H9 (cell line): ENCODE data around the gene MEF2C. TPM values are rescaled to one million over a fixed set of nuclear protein-coding genes. Genes with fewer than 3 reads are reported as not detected.

ENCODE experiments used
- DNase-seq: peaks from one replicate; pipeline ENCODE4 v3.0.0-alpha.2; 2017
- H2AFZ ChIP-seq: one replicate; pipeline ENCODE4 v1.6.1; 2013; ENCODE audit warnings: mild to moderate bottlenecking, low read length, control low read depth, moderate library complexity
- H2AK5ac ChIP-seq: 2 replicates; pipeline ENCODE4 v1.6.1; 2013; ENCODE audit warnings: low read length, control low read depth, mixed read lengths; ENCODE audit not compliant: insufficient read length
- H2BK120ac ChIP-seq: one replicate; pipeline ENCODE4 v1.6.1; 2013; ENCODE audit warnings: low read depth, mild to moderate bottlenecking, low read length, control low read depth, inconsistent platforms; ENCODE audit not compliant: poor library complexity, severe bottlenecking
- H2BK12ac ChIP-seq: 2 replicates; pipeline ENCODE4 v1.6.1; 2013; ENCODE audit warnings: low read length, control low read depth, mixed read lengths, low read depth; ENCODE audit not compliant: insufficient read length
- H2BK15ac ChIP-seq: 2 replicates; pipeline ENCODE4 v1.6.1; 2013; ENCODE audit warnings: low read depth, low read length, control low read depth
- H2BK20ac ChIP-seq: one replicate; pipeline ENCODE4 v1.6.1; 2013; ENCODE audit warnings: low read depth, mild to moderate bottlenecking, low read length, control low read depth, inconsistent platforms; ENCODE audit not compliant: poor library complexity, severe bottlenecking
- H2BK5ac ChIP-seq: 2 replicates; pipeline ENCODE4 v1.6.1; 2013; ENCODE audit warnings: low read length, control low read depth, mixed read lengths; ENCODE audit not compliant: insufficient read length
- H3K14ac ChIP-seq: 2 replicates; pipeline ENCODE4 v1.6.1; 2013; ENCODE audit warnings: low read length, control low read depth; ENCODE audit not compliant: insufficient read depth
- H3K18ac ChIP-seq: 2 replicates; pipeline ENCODE4 v1.6.1; 2013; ENCODE audit warnings: low read depth, mild to moderate bottlenecking, mixed read lengths, low read length, control low read depth; ENCODE audit not compliant: insufficient read length
- H3K23ac ChIP-seq: 2 replicates; pipeline ENCODE4 v1.6.1; 2013; ENCODE audit warnings: low read length, control low read depth, mixed read lengths, low read depth; ENCODE audit not compliant: insufficient read length
- H3K23me2 ChIP-seq: 2 replicates; pipeline ENCODE4 v1.6.1; 2013; ENCODE audit warnings: low read depth, mild to moderate bottlenecking, mixed read lengths, low read length, control low read depth; ENCODE audit not compliant: insufficient read length, poor library complexity, severe bottlenecking
- H3K27ac ChIP-seq: 2 replicates; pipeline ENCODE4 v1.5.1; 2013; ENCODE audit warnings: low read length, control low read depth, mixed read lengths, low read depth; ENCODE audit not compliant: insufficient read length
- H3K27me3 ChIP-seq: 2 replicates; pipeline ENCODE4 v1.6.1; 2013; ENCODE audit warnings: low read length, control low read depth, inconsistent platforms; ENCODE audit not compliant: insufficient read depth
- H3K4ac ChIP-seq: 2 replicates; pipeline ENCODE4 v1.6.1; 2013; ENCODE audit warnings: low read depth, mild to moderate bottlenecking, control low read depth, inconsistent platforms, low read length, moderate library complexity
- H3K4me1 ChIP-seq: 2 replicates; pipeline ENCODE4 v1.6.1; 2013; ENCODE audit warnings: low read length, control low read depth, inconsistent platforms; ENCODE audit not compliant: insufficient read depth
- H3K4me2 ChIP-seq: 2 replicates; pipeline ENCODE4 v1.6.1; 2013; ENCODE audit warnings: low read length, control low read depth, mixed read lengths; ENCODE audit not compliant: insufficient read length, insufficient read depth
- H3K56ac ChIP-seq: 2 replicates; pipeline ENCODE4 v1.6.1; 2013; ENCODE audit warnings: low read depth, mild to moderate bottlenecking, mixed read lengths, low read length, control low read depth; ENCODE audit not compliant: insufficient read length
- H3K79me1 ChIP-seq: 2 replicates; pipeline ENCODE4 v1.6.1; 2013; ENCODE audit warnings: low read depth, mild to moderate bottlenecking, moderate library complexity, low read length, control low read depth, inconsistent platforms; ENCODE audit not compliant: insufficient read depth, poor library complexity, severe bottlenecking
- H3K79me2 ChIP-seq: 2 replicates; pipeline ENCODE4 v1.6.1; 2013; ENCODE audit warnings: low read length, control low read depth, inconsistent platforms; ENCODE audit not compliant: insufficient read depth
- H3K9ac ChIP-seq: 2 replicates; pipeline ENCODE4 v1.6.1; 2013; ENCODE audit warnings: low read length, control low read depth, mixed read lengths; ENCODE audit not compliant: insufficient read length; ENCODE audit errors: extremely low read depth
- H3K9me3 ChIP-seq: one replicate; pipeline ENCODE4 v1.6.1; 2013; ENCODE audit warnings: low read depth, low read length, inconsistent platforms; ENCODE audit not compliant: control insufficient read depth
- H3T11ph ChIP-seq: one replicate; pipeline ENCODE4 v1.6.1; 2013; ENCODE audit warnings: mild to moderate bottlenecking, low read length, control low read depth, inconsistent platforms
- H4K20me1 ChIP-seq: one replicate; pipeline ENCODE4 v1.6.1; 2013; ENCODE audit not compliant: control insufficient read depth, insufficient read length, insufficient read depth
- H4K5ac ChIP-seq: 2 replicates; pipeline ENCODE4 v1.6.1; 2013; ENCODE audit warnings: low read depth, mild to moderate bottlenecking, mixed read lengths, low read length, control low read depth; ENCODE audit not compliant: insufficient read length
- H4K8ac ChIP-seq: replicated peaks from 2 replicates; pipeline ENCODE4 v1.6.1; 2013; ENCODE audit warnings: low read length, control low read depth, mixed read lengths, low read depth; ENCODE audit not compliant: insufficient read length
- H4K91ac ChIP-seq: 2 replicates; pipeline ENCODE4 v1.6.1; 2013; ENCODE audit warnings: low read depth, mild to moderate bottlenecking, moderate library complexity, mixed read lengths, low read length, control low read depth; ENCODE audit not compliant: insufficient read length
- H3K27ac Mint-ChIP-seq, 3 experiments: 2 replicates in 2 of 3; 3 replicates in 1 of 3; pipeline ENCODE4 v1.8.0; 2020 to 2021; ENCODE audit warnings: mixed read lengths in 3 of 3, mild to moderate bottlenecking in 1 of 3, moderate library complexity in 1 of 3
- H3K27me3 Mint-ChIP-seq: 2 replicates; pipeline ENCODE4 v1.8.0; 2021; ENCODE audit warnings: low read depth, mild to moderate bottlenecking, moderate library complexity, mixed read lengths
- H3K36me3 Mint-ChIP-seq, 3 experiments: 2 replicates in 2 of 3; 3 replicates in 1 of 3; pipeline ENCODE4 v1.8.0; 2020 to 2021; ENCODE audit warnings: low read depth in 3 of 3, mixed read lengths in 3 of 3; ENCODE audit not compliant: insufficient read depth in 1 of 3
- H3K4me1 Mint-ChIP-seq, 2 experiments: 2 replicates each; pipeline ENCODE4 v1.8.0; 2020; ENCODE audit warnings: mixed read lengths in 2 of 2
- H3K4me3 Mint-ChIP-seq, 2 experiments: 2 replicates in 1 of 2; 3 replicates in 1 of 2; pipeline ENCODE4 v1.8.0; 2020 to 2021; ENCODE audit warnings: mild to moderate bottlenecking in 2 of 2, mixed read lengths in 2 of 2, moderate library complexity in 1 of 2
- H3K9me3 Mint-ChIP-seq, 2 experiments: 2 replicates in 1 of 2; 3 replicates in 1 of 2; pipeline ENCODE4 v1.8.0; 2020; ENCODE audit warnings: mild to moderate bottlenecking in 2 of 2, mixed read lengths in 2 of 2, moderate library complexity in 1 of 2
- CTCF ChIP-seq: fragments of 200-600 bp; sonication (generic); conservative IDR thresholded peaks from 3 replicates; pipeline ENCODE4 v1.8.0; 2021; ENCODE audit warnings: antibody characterized with exemption, mild to moderate bottlenecking
- WGBS: extraction: QIAGEN DNeasy Blood & Tissue Kit; methylation state at CpG from one replicate; pipeline ENCODE4 v1.1.7; 2013; ENCODE audit warnings: missing lambda C conversion rate, low lambda C conversion rate, mixed read lengths; ENCODE audit not compliant: insufficient read length; ENCODE audit errors: extremely low coverage; 5-methylcytosine and 5-hydroxymethylcytosine counted together
- total RNA-seq: library from RNA; stranded (reverse); gene quantifications from 2 replicates; pipeline ENCODE4 v1.2.1, GENCODE V29; 2021

MEF2C gene
- total RNA-seq, 1 experiment from 2014 or later: 0.11 TPM

DNA sequence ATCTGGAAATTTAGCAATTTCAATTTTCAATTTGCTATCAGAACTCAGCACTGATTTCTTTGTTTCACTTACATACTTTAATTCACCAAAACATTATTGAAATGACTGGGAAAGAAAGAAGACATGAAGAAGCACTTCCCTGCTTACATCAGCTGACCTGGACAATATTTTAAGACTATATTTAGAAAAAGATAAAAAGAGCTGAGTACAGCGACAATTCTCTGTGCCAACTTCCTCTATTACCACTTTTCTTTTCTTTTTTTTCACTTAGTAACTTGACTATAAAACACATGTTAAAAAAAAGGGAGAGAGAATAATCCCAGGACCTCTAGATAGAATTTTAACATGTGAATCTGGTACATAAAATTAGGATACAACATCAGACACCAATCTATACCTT, 35.6 kb downstream of the MEF2C start:
- no peak overlapping the region for H3K27ac ChIP-seq
- no peak overlapping the region for H2BK12ac ChIP-seq
- H2AFZ ChIP-seq: no peak overlapping the region
- no peak overlapping the region for H3K56ac ChIP-seq
- Mint-ChIP-seq H3K27me3 (no peaks in the 10 kb centered on the region), H3K36me3 (no peaks in the 10 kb centered on the region), H3K4me1 (no peaks in the 10 kb centered on the region), H3K9me3 (no peaks in the 10 kb centered on the region), H3K27ac (no peak overlapping the region), H3K4me3 (no peak overlapping the region)
- H2BK15ac ChIP-seq: no peak overlapping the region
- H3K4me2 ChIP-seq: no peak overlapping the region
- no peaks in the 10 kb centered on the region for H3K23me2 ChIP-seq
- no peak overlapping the region for H4K5ac ChIP-seq
- no peak overlapping the region for H3K23ac ChIP-seq
- no peak overlapping the region for H2BK20ac ChIP-seq
- H3K18ac ChIP-seq: no peak overlapping the region
- no peak for DNase-seq
- H3K27me3 ChIP-seq: no peaks in the 10 kb centered on the region
- no peaks in the 10 kb centered on the region for H3K79me1 ChIP-seq
- H4K20me1 ChIP-seq: no peaks in the 10 kb centered on the region
- H4K8ac ChIP-seq: no peak overlapping the region
- H3K4ac ChIP-seq: no peak overlapping the region
- H3T11ph ChIP-seq: no peak overlapping the region
- WGBS: no CpG with 5 or more reads among the region's 1 CpG
- TF ChIP-seq CTCF: no peak
- no peaks in the 10 kb centered on the region for H3K79me2 ChIP-seq
- H3K4me1 ChIP-seq: no peaks in the 10 kb centered on the region
- no peak overlapping the region for H2BK5ac ChIP-seq
- H3K9ac ChIP-seq: no peak overlapping the region
- H2BK120ac ChIP-seq: no peak overlapping the region
- H3K9me3 ChIP-seq: no peaks in the 10 kb centered on the region
- H3K14ac ChIP-seq: no peak overlapping the region
- no peak overlapping the region for H2AK5ac ChIP-seq
- H4K91ac ChIP-seq: no peak overlapping the region
